Uterus (tissue), 4 donors: ENCODE data around the gene SKI. TPM values are rescaled to one million over a fixed set of nuclear protein-coding genes. Genes with fewer than 3 reads are reported as not detected.
A peak's percentile ranks its signal among the peaks of the same experiment; 100 is the strongest.

Source experiments
- DNase-seq, 2 donors: peaks; one replicate each; pipeline ENCODE4 v3.0.0-alpha.2; 2019 to 2020
- H3K27ac ChIP-seq, 2 donors: fragments of 200-600 bp; sonication (generic); 1 replicate in 1 of 2; 2 replicates in 1 of 2; pipeline ENCODE4 v1.5.1; 2016 to 2018
- H3K27me3 ChIP-seq, 2 donors: fragments of 200-600 bp; sonication (generic); one replicate each; pipeline ENCODE4 v1.5.1; 2018 to 2019; ENCODE audit warnings: control low read depth in 1 of 2
- H3K36me3 ChIP-seq, 2 donors: fragments of 200-600 bp; sonication (generic); one replicate each; pipeline ENCODE4 v1.5.1; 2019; ENCODE audit warnings: control low read depth in 1 of 2
- H3K4me1 ChIP-seq, 2 donors: fragments of 200-600 bp; sonication (generic); one replicate each; pipeline ENCODE4 v1.5.1; 2018 to 2019; ENCODE audit warnings: control low read depth in 1 of 2
- H3K4me3 ChIP-seq, 2 donors: fragments of 200-600 bp; sonication (generic); 1 replicate in 1 of 2; 2 replicates in 1 of 2; pipeline ENCODE4 v1.5.1; 2018 to 2019; ENCODE audit warnings: mild to moderate bottlenecking in 1 of 2
- H3K9me3 ChIP-seq, 2 donors: fragments of 200-600 bp; sonication (generic); one replicate each; pipeline ENCODE4 v1.5.1; 2019; ENCODE audit warnings: control low read depth in 1 of 2
- CTCF ChIP-seq, 4 experiments: fragments of 200-600 bp in 2 of 4; fragments of 450-650 bp in 2 of 4; sonication (generic) in 2 of 4; IDR thresholded peaks; one replicate each; pipeline ENCODE4 v1.5.1; 2016 to 2019; ENCODE audit warnings: antibody characterized with exemption in 4 of 4, mild to moderate bottlenecking in 2 of 4, moderate library complexity in 1 of 4
- POLR2A ChIP-seq, 2 donors: fragments of 450-650 bp; IDR thresholded peaks; one replicate each; pipeline ENCODE4 v1.6.1; 2016; ENCODE audit warnings: antibody characterized with exemption in 2 of 2, mild to moderate bottlenecking in 1 of 2, moderate library complexity in 1 of 2
- intact Hi-C: fragments of 100-400 bp; cut with DNase I; formaldehyde crosslinking; loops from one replicate; pipeline ENCODE4 v1.15.1; 2023; ENCODE audit warnings: low total_unique reads
- total RNA-seq, 4 donors: library from RNA; depleted of rRNA in 3 of 4; stranded (reverse); fragments of >200 nt in 3 of 4; gene quantifications; one replicate each; pipeline versions ENCODE4 v1.1.0 to v1.2.4, GENCODE V29; 2014 to 2023
- donor health status: DM: yes; HTN: yes; CAD: no.

The SKI gene
- total RNA-seq, 4 donors from 2014 or later = 22.8 to 148 (median 34.9) TPM

GRCh38 chr1:2213576-2214505 is 14.3 kb upstream of the SKI start:
- DNase-seq = peak; percentile 93 to 94
- Histone ChIP-seq H3K9me3 (no peaks in the 10 kb centered on the region), H3K4me1 (peaks cover 9 to 32% of the 10 kb centered on the region in 2 donors), H3K4me3 (peak overlapping the region; percentile 31 to 35), H3K27me3 (no peaks in the 10 kb centered on the region), H3K36me3 (no peaks in the 10 kb centered on the region), H3K27ac (peak overlapping the region; percentile 96 to 99)
- intact Hi-C loops = no loop called here
- TF ChIP-seq POLR2A (IDR thresholded peaks at IDR 0.05) (peak; percentile 62 to 77), CTCF (IDR thresholded peaks at IDR 0.05) (no peak)

- Histone ChIP-seq H3K4me1 (peaks cover 9 to 28% of the 10 kb centered on the region in 2 donors), H3K27me3 (no peaks in the 10 kb centered on the region), H3K4me3 (no peak overlapping the region), H3K36me3 (no peaks in the 10 kb centered on the region), H3K27ac (peak overlapping the region; percentile 96 to 99), H3K9me3 (no peaks in the 10 kb centered on the region)
- no peak for TF ChIP-seq POLR2A (IDR thresholded peaks at IDR 0.05)
- TF ChIP-seq CTCF (IDR thresholded peaks at IDR 0.05) = no peak
- peak; percentile 64 to 70 for DNase-seq
- intact Hi-C loops = no loop called here
Measured at GRCh38 chr1:2214541-2215241, 13.4 kb upstream of the SKI start.

- Histone ChIP-seq H3K4me1 (peaks cover 9 to 26% of the 10 kb centered on the region in 2 donors), H3K27me3 (no peaks in the 10 kb centered on the region), H3K36me3 (no peaks in the 10 kb centered on the region), H3K27ac (peak overlapping the region; percentile 96 to 99), H3K4me3 (no peak overlapping the region), H3K9me3 (no peaks in the 10 kb centered on the region)
- intact Hi-C loops = no loop called here
- peak in 1 of 2 donors; percentile 30 for DNase-seq
- TF ChIP-seq POLR2A (IDR thresholded peaks at IDR 0.05) (no peak), CTCF (IDR thresholded peaks at IDR 0.05) (no peak)
Measured at GRCh38 chr1:2215329-2215728, 12.8 kb upstream of the SKI start.

GRCh38 chr1:2215909-2216766 is 12.0 kb upstream of the SKI start:
- intact Hi-C loops = no loop called here
- no peaks in the 10 kb centered on the region for H3K9me3 ChIP-seq
- TF ChIP-seq CTCF (IDR thresholded peaks at IDR 0.05) (no peak), POLR2A (IDR thresholded peaks at IDR 0.05) (no peak)
- peak; percentile 22 to 26 for DNase-seq
- peaks cover 9 to 24% of the 10 kb centered on the region in 2 donors for H3K4me1 ChIP-seq
- H3K36me3 ChIP-seq = no peaks in the 10 kb centered on the region
- H3K27ac ChIP-seq = no peak overlapping the region
- no peak overlapping the region for H3K4me3 ChIP-seq
- no peaks in the 10 kb centered on the region for H3K27me3 ChIP-seq
